NCI-H2029 treated with DMSO at 0.1 percent for 48 hours (cell line): ENCODE data around the gene LRIG2.

Source experiments
- DNase-seq: peaks from one replicate; lab custom pipeline; 2025; lab: John Stamatoyannopoulos, UW

Gene LRIG2

GRCh38 chr1:113170519-113170918, 97.5 kb downstream of the LRIG2 start:
- no peak for DNase-seq

DNA sequence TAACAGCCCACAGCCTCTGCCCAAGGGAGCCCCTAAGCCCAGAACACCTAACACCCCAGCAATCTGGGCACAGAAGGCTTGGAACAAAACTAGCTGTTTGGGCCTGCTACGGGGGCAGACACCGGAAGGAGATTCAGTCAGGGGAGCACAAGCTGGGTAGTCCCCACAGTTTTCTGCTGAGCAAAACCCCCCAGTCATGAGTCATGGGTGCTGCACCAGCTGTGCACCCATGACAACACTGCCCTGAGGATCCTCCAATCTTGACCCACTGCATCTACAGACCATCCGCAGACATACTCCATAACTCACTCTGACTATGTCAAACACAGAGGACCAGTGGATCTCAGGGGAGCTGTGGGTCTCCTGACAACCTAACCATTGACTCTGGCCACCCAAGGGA, 105.1 kb downstream of the LRIG2 start:
- no peak for DNase-seq

- DNase-seq: no peak
Observed at GRCh38 chr1:113178522-113178921, 105.5 kb downstream of the LRIG2 start.
